Raji (cell line): ENCODE data around the gene CHMP1A.

Source experiments
- POLR2A ChIP-seq: IDR thresholded peaks from 2 replicates; pipeline ENCODE4 v1.6.1; 2011; ENCODE audit warnings: low read depth, low read length, control low read depth; ENCODE audit not compliant: insufficient read depth

Gene CHMP1A

GRCh38 chr16:89605186-89605970 is 52.1 kb downstream of the CHMP1A start:
- no peak for TF ChIP-seq POLR2A

GRCh38 chr16:89604764-89605163 is 52.7 kb downstream of the CHMP1A start:
- no peak for TF ChIP-seq POLR2A

- no peak for TF ChIP-seq POLR2A
Measured at GRCh38 chr16:89602952-89603590, 54.4 kb downstream of the CHMP1A start.

- TF ChIP-seq POLR2A: no peak
Measured at GRCh38 chr16:89602273-89602951, 55.1 kb downstream of the CHMP1A start.

- no peak for TF ChIP-seq POLR2A
Measured at GRCh38 chr16:89601906-89602272, 55.6 kb downstream of the CHMP1A start.

- no peak for TF ChIP-seq POLR2A
Measured at GRCh38 chr16:89600956-89601355, 56.6 kb downstream of the CHMP1A start.

GRCh38 chr16:89600427-89600826 is 57.1 kb downstream of the CHMP1A start:
- TF ChIP-seq POLR2A: no peak

GRCh38 chr16:89599902-89600301 is 57.6 kb downstream of the CHMP1A start:
- no peak for TF ChIP-seq POLR2A

- no peak for TF ChIP-seq POLR2A
Measured at GRCh38 chr16:89599451-89599858, 58.1 kb downstream of the CHMP1A start.

- no peak for TF ChIP-seq POLR2A
Measured at GRCh38 chr16:89598199-89598598, 59.3 kb downstream of the CHMP1A start.

- TF ChIP-seq POLR2A: no peak
Measured at GRCh38 chr16:89596957-89597649, 60.4 kb downstream of the CHMP1A start.

- TF ChIP-seq POLR2A: no peak
Measured at GRCh38 chr16:89596061-89596689, 61.3 kb downstream of the CHMP1A start.

GRCh38 chr16:89595330-89596060 is 62.0 kb downstream of the CHMP1A start:
- no peak for TF ChIP-seq POLR2A
